Left lobe of liver (tissue), 2 donors: ENCODE results near the gene NARF. TPM values are rescaled to one million over a fixed set of nuclear protein-coding genes. Genes with fewer than 3 reads are reported as not detected.
"Not testable (repeated sequence)": the region's sequence is repeated elsewhere in the genome, so short reads cannot be mapped to it uniquely, and the experiment has no call there.

Experiments used
- ATAC-seq: fragments of 200-7000 bp; cut with Tn5 transposase; one replicate; pipeline ENCODE4 v1.9.1; 2020; ENCODE audit warnings: mild to moderate bottlenecking, moderate library complexity
- DNase-seq: peaks from one replicate; pipeline ENCODE4 v3.0.0-alpha.2; 2020; ENCODE audit warnings: low spot score
- total RNA-seq: library from RNA; stranded (reverse); gene quantifications from one replicate; pipeline ENCODE4 v1.2.1, GENCODE V29; 2021
- donor health status: DM: no; HTN: no; CAD: no; lungs with moderate emphysema.
- donor health status: DM: no; HTN: yes; CAD: no.

Gene NARF
- total RNA-seq, 1 donor from 2014 or later = 22.5 TPM

DNA sequence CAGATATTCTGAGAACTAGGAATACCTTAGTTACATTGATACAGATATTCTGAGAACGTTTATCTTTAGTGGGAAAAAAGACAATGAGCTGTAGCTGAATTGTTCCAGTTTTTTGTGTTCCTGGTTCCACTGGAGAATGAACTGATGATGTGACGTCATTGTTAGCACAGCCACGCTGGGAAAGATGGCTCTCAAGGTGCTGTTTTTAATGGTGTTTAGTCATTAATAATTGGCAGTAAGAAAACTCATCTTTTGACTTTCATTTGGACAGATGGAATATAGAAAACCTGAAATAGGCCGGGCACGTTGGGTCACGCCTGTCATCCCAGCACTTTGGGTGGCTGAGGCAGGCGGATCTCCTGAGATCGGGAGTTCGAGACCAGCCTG, 71.4 kb downstream of the NARF start:
- no peak for ATAC-seq
- DNase-seq = no peak

DNA sequence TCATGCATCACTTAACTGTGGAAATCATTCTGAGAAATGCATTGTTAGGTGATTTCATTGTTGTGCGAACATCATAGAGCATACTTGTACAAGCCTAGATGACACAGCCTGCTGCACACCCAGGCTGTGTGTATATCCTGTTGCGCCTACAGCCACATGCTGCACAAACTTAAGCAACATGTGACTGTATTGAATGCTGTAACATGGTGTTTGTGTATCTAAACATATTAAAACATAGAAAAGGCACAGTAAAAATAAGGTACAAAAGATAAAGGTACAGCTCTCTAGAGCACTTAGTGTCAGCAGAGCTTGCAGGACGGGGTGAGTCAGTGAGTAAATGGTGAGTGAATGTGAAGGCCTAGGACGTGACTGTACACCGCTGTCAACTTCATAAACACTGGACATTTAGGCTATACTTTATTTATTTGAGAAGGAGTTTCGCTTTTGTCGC, 72.9 kb downstream of the NARF start:
- ATAC-seq (no peak), DNase-seq (no peak)

DNA sequence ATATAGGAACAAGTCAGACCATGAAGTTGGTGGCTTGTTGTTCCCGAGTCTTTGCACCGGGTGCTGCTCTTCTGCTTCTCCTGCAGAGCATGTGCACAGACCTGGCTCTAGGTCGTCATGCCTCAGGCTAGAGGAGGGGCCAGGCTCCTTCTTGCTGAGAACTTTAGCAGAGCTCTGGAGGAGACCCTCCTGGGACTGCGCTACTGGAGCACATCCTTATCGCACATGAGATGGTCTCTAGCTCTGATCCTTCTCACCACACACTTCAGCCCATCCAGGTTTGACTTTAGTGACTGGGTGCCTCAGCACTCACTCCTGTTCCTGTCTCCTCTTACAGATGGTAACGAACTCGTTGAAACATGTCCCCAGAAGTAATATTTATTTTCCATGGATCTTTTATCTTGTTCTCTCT, 75.9 kb downstream of the NARF start:
- DNase-seq = no peak
- no peak for ATAC-seq

DNA sequence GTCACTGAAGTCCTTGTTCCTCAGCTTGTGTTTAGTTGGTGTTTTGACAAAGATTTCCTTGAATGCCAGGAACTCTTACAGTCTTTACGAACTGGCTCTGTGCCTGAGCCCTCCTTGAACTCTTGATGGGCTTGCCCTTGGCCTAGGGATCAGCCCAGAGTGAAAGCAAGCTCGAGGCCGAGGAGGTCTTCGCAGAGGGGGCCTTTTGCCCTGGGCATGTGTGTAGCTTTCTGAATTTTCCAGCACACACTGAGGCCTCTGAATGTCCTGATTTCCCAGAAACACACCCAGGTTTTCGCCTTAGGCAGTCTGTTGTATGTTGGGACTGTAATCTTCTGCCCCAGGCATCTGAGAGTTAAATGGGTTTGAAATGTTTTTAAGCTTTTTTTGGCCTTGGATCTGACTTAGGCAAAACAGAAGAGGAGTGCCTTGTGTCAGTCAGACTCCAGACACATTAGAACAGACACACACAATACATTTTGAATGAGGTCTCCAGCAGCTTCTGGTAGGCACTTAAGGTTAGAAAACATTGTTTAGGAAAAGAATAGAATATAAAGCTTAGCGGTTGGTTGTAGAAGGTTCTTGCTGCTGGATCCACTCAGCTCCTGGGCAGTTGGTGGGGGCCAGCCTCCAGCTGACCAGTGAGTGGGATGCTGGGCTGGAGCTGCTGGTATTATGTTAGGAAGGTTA, 78.1 kb downstream of the NARF start:
- peak; percentile 49 for ATAC-seq
- DNase-seq = no peak

DNA sequence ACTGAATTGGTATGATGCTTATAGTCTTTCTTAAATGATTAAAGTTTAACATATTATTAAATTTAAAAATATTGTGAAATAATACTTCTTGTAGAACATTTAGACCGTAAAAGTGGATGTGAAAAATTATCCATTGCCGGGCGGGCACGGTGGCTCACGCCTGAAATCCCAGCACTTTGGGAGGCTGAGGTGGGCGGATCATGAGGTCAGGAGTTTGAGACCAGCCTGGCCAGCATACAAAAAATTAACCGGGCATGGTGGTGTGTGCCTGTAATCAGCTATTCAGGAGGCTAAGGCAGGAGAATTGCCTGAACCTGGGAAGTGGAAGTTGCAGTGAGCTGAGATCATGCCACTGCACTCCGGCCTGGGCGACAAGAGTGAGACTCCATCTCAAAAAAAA, 78.7 kb downstream of the NARF start:
- DNase-seq, ATAC-seq: not testable (repeated sequence)

GRCh38 chr17:82539076-82539475, 80.5 kb downstream of the NARF start:
- not testable (repeated sequence) for DNase-seq, ATAC-seq

Other genes with a start within 250 kb of the NARF start
- gene CCDC57, start 245.9 kb upstream of the NARF start, total RNA-seq = 32.8 TPM
- 6.9 TPM for gene SLC16A3, start 229.7 kb upstream of the NARF start, total RNA-seq
- gene CSNK1D, start 185.0 kb upstream of the NARF start, total RNA-seq = 49.6 TPM
- 1.4 TPM for gene CD7, start 141.1 kb upstream of the NARF start, total RNA-seq
- 3.0 TPM for gene SECTM1, start 125.0 kb upstream of the NARF start, total RNA-seq
- not detected for gene TEX19, start 99.5 kb upstream of the NARF start, total RNA-seq
- gene UTS2R, start 87.0 kb upstream of the NARF start, total RNA-seq = not detected
- 44.3 TPM for gene HEXD, start 40.4 kb upstream of the NARF start, total RNA-seq
- 18.4 TPM for gene OGFOD3, start 40.2 kb upstream of the NARF start, total RNA-seq
- gene CYBC1, start 8.0 kb upstream of the NARF start, total RNA-seq = 35.5 TPM
- gene FOXK2, start 61.0 kb downstream of the NARF start, total RNA-seq = 16.2 TPM
- 26.6 TPM for gene WDR45B, start 189.7 kb downstream of the NARF start, total RNA-seq
- 12.9 TPM for gene RAB40B, start 240.0 kb downstream of the NARF start, total RNA-seq